Stimulated activated CD4-positive, alpha-beta T cell treated with anti-CD3 and anti-CD28 coated beads, TNF-alpha, amount 100 ng/mL, for 48 hours (primary cell): ENCODE data around the gene GLT1D1.

Experiments used
- DNase-seq, 3 donors: peaks; one replicate each; pipeline ENCODE4 v3.0.0-alpha.2; 2020; ENCODE audit warnings: low read depth in 3 of 3

Gene GLT1D1

DNA sequence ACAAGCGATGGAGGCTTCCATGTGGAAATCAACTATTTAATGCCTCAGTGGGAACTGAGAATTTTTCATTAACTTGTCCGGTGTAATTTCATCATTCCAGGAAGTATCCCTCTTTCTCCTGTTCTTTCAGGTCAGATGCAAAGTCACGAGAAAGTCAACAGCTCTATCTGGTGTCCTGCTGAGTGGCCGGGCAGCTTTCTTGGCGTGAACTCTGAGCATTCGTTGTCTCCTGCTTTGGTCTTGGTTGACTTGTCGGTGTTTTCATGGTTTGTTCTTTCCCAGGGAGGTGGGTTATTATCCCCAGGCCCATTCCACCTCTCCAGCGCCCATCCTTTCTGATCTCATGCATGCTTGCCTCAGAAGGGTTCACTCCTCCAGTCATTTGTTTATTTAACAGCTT, 149.1 kb downstream of the GLT1D1 start:
- DNase-seq = no peak

DNA sequence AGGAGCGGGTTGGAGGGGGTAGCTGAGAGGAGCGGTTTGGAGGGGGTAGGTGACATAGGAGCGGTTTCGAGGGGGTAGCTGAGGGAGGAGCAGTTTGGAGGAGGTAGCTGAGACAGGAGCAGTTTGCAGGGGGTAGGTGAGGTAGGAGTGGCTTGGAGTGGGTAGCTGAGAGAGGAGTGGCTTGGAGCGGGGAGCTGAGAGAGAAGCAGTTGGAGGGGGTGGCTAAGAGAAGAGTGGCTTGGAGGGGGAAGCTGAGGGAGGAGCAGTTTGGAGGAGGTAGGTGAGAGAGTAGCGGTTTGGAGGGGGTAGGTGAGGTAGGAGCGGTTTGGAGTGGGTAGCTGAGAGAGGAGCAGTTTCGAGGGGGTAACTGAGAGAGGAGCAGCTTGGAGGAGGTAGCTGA, 152.1 kb downstream of the GLT1D1 start:
- no peak for DNase-seq

DNA sequence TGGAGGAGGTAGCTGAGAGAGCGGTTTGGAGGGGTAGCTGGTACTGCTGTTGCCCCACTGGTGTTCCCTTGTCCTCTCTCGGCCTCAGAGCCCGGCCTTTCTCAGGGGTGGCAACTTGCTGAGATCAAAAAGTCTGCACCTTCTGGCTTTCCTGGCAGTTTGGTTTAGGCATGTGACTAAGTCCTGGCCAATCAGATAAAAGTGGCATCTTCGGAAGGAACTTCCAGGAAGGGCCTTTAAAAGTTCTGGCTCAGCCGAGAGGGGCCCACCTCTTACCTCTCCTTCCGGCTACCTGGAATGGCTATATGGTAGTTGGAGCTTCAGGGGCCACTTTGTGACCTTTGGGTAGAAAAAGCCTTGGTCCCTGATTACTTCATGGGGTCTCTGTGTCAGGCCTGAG, 152.6 kb downstream of the GLT1D1 start:
- no peak for DNase-seq

DNA sequence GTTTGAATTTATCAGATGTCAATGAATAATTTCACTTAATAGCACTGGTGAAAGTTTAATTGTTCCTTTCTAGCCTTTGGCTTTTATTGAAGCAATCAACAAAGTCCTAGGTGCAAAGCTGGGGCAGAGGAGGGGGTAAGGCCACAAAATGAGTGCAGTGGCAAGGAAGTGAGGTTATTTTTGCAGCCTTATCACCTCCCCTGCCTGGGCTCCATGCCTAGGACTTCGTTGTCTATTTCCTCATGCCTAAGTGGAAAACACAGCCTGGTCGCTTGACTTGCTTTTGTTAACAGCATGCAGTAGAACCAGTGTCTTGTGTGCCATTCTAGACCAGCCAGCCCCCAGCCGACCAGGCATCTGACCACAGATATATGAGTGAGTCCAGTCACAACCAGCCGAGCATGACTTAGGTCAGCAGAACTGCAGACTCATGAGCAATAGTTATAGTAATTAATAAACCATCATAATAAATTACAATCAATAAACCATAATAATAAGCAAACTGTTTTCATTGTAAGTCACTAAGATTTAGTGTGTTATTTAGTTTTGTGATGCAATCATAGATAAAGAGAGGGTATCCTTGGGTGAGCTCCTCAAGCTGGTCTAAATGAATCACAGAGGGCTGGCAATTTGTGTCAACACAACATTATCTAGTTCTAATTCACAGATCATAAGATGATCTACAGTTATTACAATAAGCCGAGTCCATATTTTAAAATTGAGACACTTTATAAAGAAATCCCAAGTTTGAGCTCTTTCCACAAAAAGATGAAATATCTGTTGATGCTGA, 156.8 kb downstream of the GLT1D1 start:
- no peak for DNase-seq

DNA sequence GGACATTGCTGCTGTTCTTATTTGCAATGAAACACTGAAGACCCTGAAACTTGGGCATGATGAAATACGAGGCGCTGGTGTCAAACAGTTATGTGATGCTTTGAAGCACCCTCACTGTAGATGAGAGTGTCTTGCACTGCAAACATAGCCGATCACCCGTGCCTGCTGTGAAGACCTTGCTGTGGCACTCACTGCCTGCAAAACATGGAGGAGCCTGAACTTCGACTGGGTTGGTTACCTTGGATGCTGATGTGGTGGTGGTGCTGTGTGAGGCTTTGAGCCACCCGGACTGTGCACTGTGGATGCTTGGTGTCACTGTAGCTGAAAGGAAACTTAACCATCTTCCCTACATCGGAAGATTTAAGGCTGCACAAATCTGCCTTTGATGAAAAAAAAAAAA, 162.9 kb downstream of the GLT1D1 start:
- DNase-seq = no peak

DNA sequence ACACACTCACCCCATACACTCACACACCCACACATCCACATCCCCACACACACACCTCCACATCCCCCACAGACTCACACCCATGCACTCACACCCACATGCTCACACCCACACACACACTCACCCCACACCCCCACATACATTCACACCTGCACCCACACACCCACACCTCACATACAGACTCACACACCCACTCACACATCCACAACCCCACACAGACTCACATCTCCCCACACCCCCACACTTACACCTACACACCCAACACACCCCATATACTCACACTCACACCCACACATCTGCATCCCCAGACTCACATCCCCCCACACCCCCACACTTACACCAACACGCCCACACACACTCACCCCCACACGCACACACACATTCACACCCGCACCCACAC, 171.8 kb downstream of the GLT1D1 start:
- no peak for DNase-seq

DNA sequence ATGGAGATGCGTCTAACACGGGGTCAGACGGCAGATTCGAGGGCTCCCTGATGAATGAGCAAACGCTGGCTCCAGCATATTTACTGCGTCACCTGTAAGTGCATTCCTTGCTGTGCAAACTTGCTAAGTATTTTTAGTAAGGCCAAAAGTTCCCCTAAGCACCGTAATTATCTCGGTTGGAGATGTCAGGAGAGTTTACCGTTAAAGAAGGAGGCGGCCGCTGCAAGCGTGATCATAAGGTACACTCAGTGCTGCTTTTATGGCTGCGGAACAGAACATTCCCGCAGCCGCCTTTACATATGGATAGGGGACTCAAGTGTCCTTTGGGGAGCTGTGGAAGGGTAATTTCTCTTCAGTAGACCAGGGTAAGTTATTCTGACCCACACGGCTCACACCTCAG, 175.6 kb downstream of the GLT1D1 start:
- DNase-seq = no peak
